OCI-LY3 (cell line): ENCODE results near the gene KCNQ1.

ENCODE experiments used
- H2AFZ ChIP-seq: fragments of 200-600, 300-600 bp; shearing (Covaris generic); 2 replicates; pipeline ENCODE4 v1.6.0; 2014; ENCODE audit warnings: antibody characterized with exemption, low read depth, low read length
- H3K27ac ChIP-seq: fragments of 200-600, 300-600 bp; sonication (generic); 2 replicates; pipeline ENCODE4 v1.5.1; 2014; ENCODE audit warnings: mild to moderate bottlenecking, low read length, moderate library complexity, mixed read lengths
- H3K27me3 ChIP-seq: fragments of 200-600, 300-600 bp; sonication (generic); 2 replicates; pipeline ENCODE4 v1.6.1; 2014; ENCODE audit warnings: low read depth, low read length, mixed read lengths
- H3K36me3 ChIP-seq: fragments of 200-600, 300-600 bp; sonication (generic); replicated peaks from 2 replicates; pipeline ENCODE3; 2014; ENCODE audit warnings: low read depth, low read length, mixed read lengths
- H3K4me1 ChIP-seq: fragments of 300-600, 200-600 bp; sonication (generic); 2 replicates; pipeline ENCODE4 v1.6.1; 2014; ENCODE audit warnings: low read length, mixed read lengths
- H3K4me2 ChIP-seq: fragments of 200-600, 300-600 bp; sonication (generic); 2 replicates; pipeline ENCODE4 v1.6.1; 2014; ENCODE audit warnings: low read length, mixed read lengths
- H3K4me3 ChIP-seq: fragments of 300-600, 200-600 bp; sonication (generic); 2 replicates; pipeline ENCODE4 v1.5.1; 2014; ENCODE audit warnings: antibody characterized with exemption, mild to moderate bottlenecking, low read length, moderate library complexity
- H3K79me2 ChIP-seq: fragments of 300-600, 200-600 bp; shearing (Covaris generic); 2 replicates; pipeline ENCODE4 v1.6.1; 2014; ENCODE audit warnings: mild to moderate bottlenecking, low read length, mixed read lengths
- H3K9ac ChIP-seq: fragments of 300-600, 200-600 bp; shearing (Covaris generic); 2 replicates; pipeline ENCODE4 v1.6.0; 2014; ENCODE audit warnings: mild to moderate bottlenecking, low read length, moderate library complexity
- H3K9me3 ChIP-seq: fragments of 200-600, 300-600 bp; shearing (Covaris generic); 2 replicates; pipeline ENCODE4 v1.6.1; 2014; ENCODE audit warnings: low read length, mixed read lengths; ENCODE audit not compliant: insufficient read depth
- H4K20me1 ChIP-seq: fragments of 200-600, 300-600 bp; sonication (generic); 2 replicates; pipeline ENCODE4 v1.6.1; 2016; ENCODE audit warnings: low read length, mixed read lengths; ENCODE audit not compliant: insufficient read depth
- EZH2phosphoT487 ChIP-seq: fragments of 200-600 bp; shearing (Covaris generic); IDR thresholded peaks from 2 replicates; pipeline ENCODE4 v1.6.1; 2018; ENCODE audit warnings: antibody characterized with exemption, mixed run types, low read depth
- TF ChIP-seq, protein P1 (sequence below): fragments of 200-600, 300-600 bp; sonication (generic); IDR thresholded peaks from 2 replicates; pipeline ENCODE4 v1.5.1; 2014; ENCODE audit warnings: antibody characterized with exemption, low read length, low read depth

Gene KCNQ1

DNA sequence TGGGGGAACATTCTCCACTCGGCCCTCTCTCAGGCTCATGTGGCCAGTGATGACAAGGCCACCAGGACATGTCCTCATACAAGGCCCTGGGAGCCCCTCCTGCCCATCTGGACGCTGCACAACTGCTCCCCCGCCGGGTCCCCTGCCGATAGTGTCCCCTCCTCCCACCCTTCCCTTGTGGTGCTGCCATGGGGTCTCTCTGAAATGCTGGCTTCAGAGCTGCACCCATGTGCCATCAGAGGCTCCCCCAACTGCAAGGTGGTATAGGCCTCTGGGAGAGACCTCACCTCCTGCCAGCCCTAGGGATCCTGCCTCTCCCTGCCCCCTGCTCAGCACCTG lies 142.0 kb downstream of the KCNQ1 start:
- no peaks in the 10 kb centered on the region for H3K9me3 ChIP-seq
- no peak overlapping the region for H3K4me3 ChIP-seq
- no peak for TF ChIP-seq EZH2phosphoT487
- TF ChIP-seq, protein P1, sequence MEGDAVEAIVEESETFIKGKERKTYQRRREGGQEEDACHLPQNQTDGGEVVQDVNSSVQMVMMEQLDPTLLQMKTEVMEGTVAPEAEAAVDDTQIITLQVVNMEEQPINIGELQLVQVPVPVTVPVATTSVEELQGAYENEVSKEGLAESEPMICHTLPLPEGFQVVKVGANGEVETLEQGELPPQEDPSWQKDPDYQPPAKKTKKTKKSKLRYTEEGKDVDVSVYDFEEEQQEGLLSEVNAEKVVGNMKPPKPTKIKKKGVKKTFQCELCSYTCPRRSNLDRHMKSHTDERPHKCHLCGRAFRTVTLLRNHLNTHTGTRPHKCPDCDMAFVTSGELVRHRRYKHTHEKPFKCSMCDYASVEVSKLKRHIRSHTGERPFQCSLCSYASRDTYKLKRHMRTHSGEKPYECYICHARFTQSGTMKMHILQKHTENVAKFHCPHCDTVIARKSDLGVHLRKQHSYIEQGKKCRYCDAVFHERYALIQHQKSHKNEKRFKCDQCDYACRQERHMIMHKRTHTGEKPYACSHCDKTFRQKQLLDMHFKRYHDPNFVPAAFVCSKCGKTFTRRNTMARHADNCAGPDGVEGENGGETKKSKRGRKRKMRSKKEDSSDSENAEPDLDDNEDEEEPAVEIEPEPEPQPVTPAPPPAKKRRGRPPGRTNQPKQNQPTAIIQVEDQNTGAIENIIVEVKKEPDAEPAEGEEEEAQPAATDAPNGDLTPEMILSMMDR = no peak
- H3K36me3 ChIP-seq = no peaks in the 10 kb centered on the region
- no peaks in the 10 kb centered on the region for H3K79me2 ChIP-seq
- H3K4me1 ChIP-seq = no peaks in the 10 kb centered on the region
- H2AFZ ChIP-seq = no peak overlapping the region
- H3K4me2 ChIP-seq = no peak overlapping the region
- no peak overlapping the region for H3K27ac ChIP-seq
- H4K20me1 ChIP-seq = no peaks in the 10 kb centered on the region
- no peaks in the 10 kb centered on the region for H3K27me3 ChIP-seq
- H3K9ac ChIP-seq = no peak overlapping the region

DNA sequence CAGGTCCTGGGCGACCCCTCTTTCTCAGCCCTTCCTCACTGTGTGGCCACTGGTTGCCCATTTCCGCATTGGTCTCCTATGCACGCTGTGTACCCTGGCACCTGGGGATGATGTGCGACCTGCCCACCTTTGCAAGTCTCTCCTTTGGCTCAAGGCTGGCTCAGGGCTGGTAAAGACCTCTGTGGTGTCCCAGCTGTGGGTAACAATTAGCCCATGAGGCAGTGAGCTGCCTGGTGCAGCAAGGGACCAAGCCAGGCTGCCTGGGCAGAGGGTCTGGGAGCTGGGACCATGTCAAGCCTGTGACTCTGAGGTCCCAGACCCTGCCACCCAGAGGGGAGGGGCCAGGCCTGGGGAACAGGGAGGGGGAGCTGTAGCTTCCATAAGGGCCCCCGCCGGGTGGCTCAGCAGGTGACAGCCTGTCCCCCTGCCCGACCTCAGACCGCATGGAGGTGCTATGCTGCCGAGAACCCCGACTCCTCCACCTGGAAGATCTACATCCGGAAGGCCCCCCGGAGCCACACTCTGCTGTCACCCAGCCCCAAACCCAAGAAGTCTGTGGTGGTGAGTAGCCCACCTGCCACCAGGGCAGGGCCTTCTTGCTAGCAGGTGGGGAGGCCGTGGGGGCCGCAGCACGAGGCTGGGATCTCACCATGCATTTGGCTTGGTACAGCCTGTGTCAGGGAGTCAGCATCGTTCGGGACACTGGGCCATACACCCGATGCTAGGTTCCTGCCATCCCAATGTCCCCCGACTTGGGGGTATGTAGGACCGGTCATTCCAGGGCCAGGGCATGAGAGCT lies 142.5 kb downstream of the KCNQ1 start:
- TF ChIP-seq, protein P1 = no peak
- TF ChIP-seq EZH2phosphoT487 = no peak
- H3K4me2 ChIP-seq = no peak overlapping the region
- H3K36me3 ChIP-seq = no peaks in the 10 kb centered on the region
- no peaks in the 10 kb centered on the region for H4K20me1 ChIP-seq
- no peaks in the 10 kb centered on the region for H3K27me3 ChIP-seq
- H3K4me3 ChIP-seq = no peak overlapping the region
- H3K27ac ChIP-seq = no peak overlapping the region
- H3K4me1 ChIP-seq = no peaks in the 10 kb centered on the region
- no peaks in the 10 kb centered on the region for H3K79me2 ChIP-seq
- no peak overlapping the region for H3K9ac ChIP-seq
- H2AFZ ChIP-seq = no peak overlapping the region
- H3K9me3 ChIP-seq = no peaks in the 10 kb centered on the region

DNA sequence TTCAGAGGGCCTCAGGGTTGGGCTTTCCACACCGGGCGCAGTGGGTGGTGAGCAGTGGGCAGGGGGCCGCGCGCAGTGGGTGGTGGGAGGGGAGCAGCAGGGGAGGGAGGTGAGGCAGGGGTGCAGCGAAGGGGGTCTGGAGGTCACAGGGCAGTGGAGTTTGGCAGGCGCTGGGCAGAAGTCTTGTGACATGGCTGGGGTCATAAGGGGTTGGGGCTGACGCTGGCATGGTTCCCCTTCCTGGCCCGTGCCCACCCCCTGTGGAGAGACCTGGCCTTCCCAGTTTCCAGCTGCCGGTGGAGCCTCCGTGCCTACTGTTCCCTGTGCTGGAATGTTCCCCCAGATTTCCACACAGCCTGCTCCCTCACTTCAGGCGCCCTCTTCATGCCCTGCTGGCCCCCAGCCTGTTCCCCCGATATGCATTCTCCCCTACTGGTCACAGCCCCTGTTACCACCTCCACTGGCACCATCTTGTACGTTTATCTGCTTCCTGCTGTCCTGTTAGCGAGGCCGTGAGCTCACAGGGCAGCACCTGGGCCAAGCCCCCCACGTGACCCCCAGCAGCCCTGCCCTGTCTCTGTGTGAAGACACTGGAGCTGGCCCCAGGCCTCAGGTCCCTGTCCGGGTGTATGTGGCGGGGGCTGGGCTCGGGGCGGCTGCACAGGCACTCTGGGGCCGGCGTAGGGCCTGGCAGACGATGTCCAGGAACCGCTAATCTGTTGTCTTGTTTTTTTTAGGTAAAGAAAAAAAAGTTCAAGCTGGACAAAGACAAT lies 143.4 kb downstream of the KCNQ1 start:
- Histone ChIP-seq H3K9ac (no peak overlapping the region), H4K20me1 (no peaks in the 10 kb centered on the region), H3K4me3 (no peak overlapping the region), H3K79me2 (no peaks in the 10 kb centered on the region), H3K4me2 (no peak overlapping the region), H2AFZ (no peak overlapping the region), H3K36me3 (no peaks in the 10 kb centered on the region), H3K27me3 (no peaks in the 10 kb centered on the region), H3K9me3 (no peaks in the 10 kb centered on the region), H3K4me1 (no peaks in the 10 kb centered on the region), H3K27ac (no peak overlapping the region)
- TF ChIP-seq, protein P1 = no peak
- no peak for TF ChIP-seq EZH2phosphoT487

DNA sequence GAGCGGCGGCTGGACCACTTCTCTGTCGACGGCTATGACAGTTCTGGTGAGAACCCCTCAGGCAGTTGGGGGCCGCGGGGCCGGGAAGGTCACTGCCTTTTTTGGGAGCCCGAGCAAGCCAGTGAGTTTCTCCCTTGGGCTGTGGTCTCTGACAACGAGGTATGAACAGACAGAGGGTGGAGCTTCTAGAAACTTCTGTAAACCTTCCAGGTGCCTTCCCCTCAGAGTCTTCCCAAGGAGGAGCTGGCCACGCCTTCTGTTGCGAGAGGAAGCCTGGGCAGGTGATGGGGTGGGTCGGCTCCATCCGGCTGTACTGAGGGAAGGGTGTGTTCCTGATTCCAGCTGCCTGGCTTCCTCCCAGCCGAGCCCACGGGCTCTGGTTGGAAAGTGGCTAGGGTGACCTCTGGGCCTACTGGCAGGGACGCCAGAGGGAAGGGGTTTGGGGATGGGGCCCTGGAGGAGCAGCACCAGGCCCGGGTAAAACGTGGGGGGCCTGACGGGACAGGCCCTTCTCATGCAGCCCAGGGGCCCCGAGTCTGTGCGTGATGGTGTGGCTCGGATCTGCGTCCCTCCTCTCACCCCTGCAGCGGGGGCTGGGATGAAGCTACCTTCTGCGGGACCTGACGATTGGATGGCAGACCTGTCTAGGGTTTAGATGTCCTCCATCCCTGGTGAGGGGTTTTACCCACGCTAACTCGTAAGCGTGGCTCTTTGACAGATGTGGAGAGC lies 144.2 kb downstream of the KCNQ1 start:
- TF ChIP-seq, protein P1 = no peak
- TF ChIP-seq EZH2phosphoT487 = no peak
- Histone ChIP-seq H3K9me3 (no peaks in the 10 kb centered on the region), H4K20me1 (no peaks in the 10 kb centered on the region), H3K79me2 (no peaks in the 10 kb centered on the region), H3K9ac (no peak overlapping the region), H3K4me2 (no peak overlapping the region), H3K36me3 (no peaks in the 10 kb centered on the region), H3K27ac (no peak overlapping the region), H3K4me3 (no peak overlapping the region), H3K4me1 (no peaks in the 10 kb centered on the region), H3K27me3 (0 out of 2 replicates have a peak, but pooled peaks cover 1% of the 10 kb centered on the region), H2AFZ (no peak overlapping the region)
